HepG2 (cell line): Measurements from ENCODE around the gene CFAP97. TPM values are rescaled to one million over a fixed set of nuclear protein-coding genes. Genes with fewer than 3 reads are reported as not detected.
A peak's percentile ranks its signal among the peaks of the same experiment; 100 is the strongest.

Experiments used
- BRD4 ChIP-seq: sonication (generic); formaldehyde crosslinking; IDR thresholded peaks from 2 replicates; pipeline ENCODE4 v1.4.0; 2020; ENCODE audit warnings: missing genetic modification reagents
- CBFB ChIP-seq: sonication (generic); formaldehyde crosslinking; IDR thresholded peaks from 2 replicates; pipeline ENCODE4 v1.4.0; 2020; ENCODE audit warnings: missing genetic modification reagents
- IRX3 ChIP-seq: sonication (generic); formaldehyde crosslinking; IDR thresholded peaks from 2 replicates; pipeline ENCODE4 v1.8.1; 2023; ENCODE audit warnings: mild to moderate bottlenecking, low read depth, missing genetic modification reagents, borderline replicate concordance
- ZNF441 ChIP-seq: sonication (generic); formaldehyde crosslinking; IDR thresholded peaks from 2 replicates; pipeline ENCODE4 v1.7.0; 2021; ENCODE audit warnings: missing genetic modification reagents, borderline replicate concordance
- ZNF451 ChIP-seq: sonication (generic); formaldehyde crosslinking; IDR thresholded peaks from 2 replicates; pipeline ENCODE4 v1.5.0; 2020; ENCODE audit warnings: mild to moderate bottlenecking, missing genetic modification reagents
- polyA plus RNA-seq, 8 experiments: library from polyadenylated mRNA; depleted of rRNA in 3 of 8; stranded (reverse) in 7 of 8; unstranded in 1 of 8; fragments of >200 nt; fragmentation: Illumina TruSeq in 4 of 8; extraction: Trizol in 4 of 8; gene quantifications; 2 replicates each; pipeline versions ENCODE4 v1.2.1 to v1.2.3, GENCODE V29; 2011 to 2016; ENCODE audit warnings: low read depth in 4 of 8, missing spikeins in 1 of 8, mixed read lengths in 1 of 8; ENCODE audit not compliant: insufficient read depth in 1 of 8
- total RNA-seq, 5 experiments: library from RNA; depleted of rRNA; stranded (reverse); fragments of >200 nt; fragmentation: Illumina TruSeq; extraction: Trizol; gene quantifications; 2 replicates each; pipeline ENCODE4 v1.2.3, GENCODE V29; 2016; ENCODE audit warnings: low read depth in 1 of 5
- TF ChIP-seq, protein P1 (sequence below), 2 experiments: sonication (generic) in 1 of 2; formaldehyde crosslinking in 1 of 2; IDR thresholded peaks; 2 replicates each; pipeline versions ENCODE4 v1.6.1 to v1.9.0; 2014 to 2022; ENCODE audit warnings: antibody characterized with exemption in 1 of 2, borderline replicate concordance in 1 of 2, inconsistent platforms in 1 of 2, low read depth in 1 of 2, missing genetic modification reagents in 1 of 2
- TF ChIP-seq, protein P2 (sequence below): sonication (generic); formaldehyde crosslinking; IDR thresholded peaks from 2 replicates; pipeline ENCODE4 v1.8.0; 2022; ENCODE audit warnings: missing genetic modification reagents, mild to moderate bottlenecking, borderline replicate concordance
- TF ChIP-seq, protein P3 (sequence below): sonication (generic); formaldehyde crosslinking; IDR thresholded peaks from 2 replicates; pipeline ENCODE4 v1.4.0; 2020; ENCODE audit warnings: missing genetic modification reagents
- TF ChIP-seq, protein P4 (sequence below): sonication (generic); formaldehyde crosslinking; IDR thresholded peaks from 2 replicates; pipeline ENCODE4 v1.4.0; 2020; ENCODE audit warnings: missing genetic modification reagents
- TF ChIP-seq, protein P5 (sequence below): IDR thresholded peaks from 2 replicates; pipeline ENCODE4 v1.6.1; 2016; ENCODE audit warnings: missing compliant biosample characterization, missing genetic modification reagents, borderline replicate concordance
- TF ChIP-seq, protein P6 (sequence below): sonication (generic); formaldehyde crosslinking; IDR thresholded peaks from 2 replicates; pipeline ENCODE4 v1.8.0; 2022; ENCODE audit warnings: mild to moderate bottlenecking, missing genetic modification reagents
- TF ChIP-seq, protein P7 (sequence below): sonication (generic); formaldehyde crosslinking; IDR thresholded peaks from 2 replicates; pipeline ENCODE4 v1.4.0; 2020; ENCODE audit warnings: missing genetic modification reagents

The CFAP97 gene
- total and polyA plus RNA-seq, 2 of the 13 experiments (the other 11 are each of a cell fraction or from before 2014, with no cell fraction given) = 32.1 to 44.4 TPM

DNA sequence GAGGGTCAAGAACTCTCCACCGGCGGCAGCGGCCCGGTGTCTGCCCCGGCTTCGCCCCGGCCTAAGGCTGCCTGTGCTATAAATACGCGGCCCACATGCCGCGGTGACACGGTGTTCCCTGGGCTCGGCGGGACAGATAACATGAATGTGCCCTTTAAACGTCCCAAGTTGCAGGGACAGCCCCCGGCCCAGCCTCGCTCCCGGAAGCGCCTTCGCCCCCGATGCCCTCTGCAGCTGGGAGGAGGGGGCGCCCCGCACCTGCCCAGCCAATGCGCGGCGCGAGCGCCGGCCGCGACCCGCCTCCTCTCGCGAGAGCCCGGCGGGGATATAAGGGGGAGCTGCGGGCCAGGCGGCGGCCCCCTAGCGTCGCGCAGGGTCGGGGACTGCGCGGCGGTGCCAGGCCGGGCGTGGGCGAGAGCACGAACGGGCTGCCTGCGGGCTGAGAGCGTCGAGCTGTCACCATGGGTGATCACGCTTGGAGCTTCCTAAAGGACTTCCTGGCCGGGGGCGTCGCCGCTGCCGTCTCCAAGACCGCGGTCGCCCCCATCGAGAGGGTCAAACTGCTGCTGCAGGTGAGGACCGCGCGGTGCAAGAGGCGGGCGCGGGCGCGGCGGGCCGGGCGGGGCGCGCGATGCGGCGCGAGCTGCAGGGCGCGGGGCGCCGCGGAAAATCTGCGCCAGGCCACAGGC is 60.7 kb downstream of the CFAP97 start, which contains the start of gene SLC25A4 (continued):
- TF ChIP-seq, protein P1, sequence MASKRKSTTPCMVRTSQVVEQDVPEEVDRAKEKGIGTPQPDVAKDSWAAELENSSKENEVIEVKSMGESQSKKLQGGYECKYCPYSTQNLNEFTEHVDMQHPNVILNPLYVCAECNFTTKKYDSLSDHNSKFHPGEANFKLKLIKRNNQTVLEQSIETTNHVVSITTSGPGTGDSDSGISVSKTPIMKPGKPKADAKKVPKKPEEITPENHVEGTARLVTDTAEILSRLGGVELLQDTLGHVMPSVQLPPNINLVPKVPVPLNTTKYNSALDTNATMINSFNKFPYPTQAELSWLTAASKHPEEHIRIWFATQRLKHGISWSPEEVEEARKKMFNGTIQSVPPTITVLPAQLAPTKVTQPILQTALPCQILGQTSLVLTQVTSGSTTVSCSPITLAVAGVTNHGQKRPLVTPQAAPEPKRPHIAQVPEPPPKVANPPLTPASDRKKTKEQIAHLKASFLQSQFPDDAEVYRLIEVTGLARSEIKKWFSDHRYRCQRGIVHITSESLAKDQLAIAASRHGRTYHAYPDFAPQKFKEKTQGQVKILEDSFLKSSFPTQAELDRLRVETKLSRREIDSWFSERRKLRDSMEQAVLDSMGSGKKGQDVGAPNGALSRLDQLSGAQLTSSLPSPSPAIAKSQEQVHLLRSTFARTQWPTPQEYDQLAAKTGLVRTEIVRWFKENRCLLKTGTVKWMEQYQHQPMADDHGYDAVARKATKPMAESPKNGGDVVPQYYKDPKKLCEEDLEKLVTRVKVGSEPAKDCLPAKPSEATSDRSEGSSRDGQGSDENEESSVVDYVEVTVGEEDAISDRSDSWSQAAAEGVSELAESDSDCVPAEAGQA (IDR thresholded peaks at IDR 0.05; ENCODE audit: low read depth) = 0 out of 2 replicates have a peak, but pooled peaks have one; percentile 16
- TF ChIP-seq, protein P1 (CRISPR knock-in tag; IDR thresholded peaks at IDR 0.05; ENCODE audit: borderline replicate concordance) = peak; percentile 84
- TF ChIP-seq, protein P2, sequence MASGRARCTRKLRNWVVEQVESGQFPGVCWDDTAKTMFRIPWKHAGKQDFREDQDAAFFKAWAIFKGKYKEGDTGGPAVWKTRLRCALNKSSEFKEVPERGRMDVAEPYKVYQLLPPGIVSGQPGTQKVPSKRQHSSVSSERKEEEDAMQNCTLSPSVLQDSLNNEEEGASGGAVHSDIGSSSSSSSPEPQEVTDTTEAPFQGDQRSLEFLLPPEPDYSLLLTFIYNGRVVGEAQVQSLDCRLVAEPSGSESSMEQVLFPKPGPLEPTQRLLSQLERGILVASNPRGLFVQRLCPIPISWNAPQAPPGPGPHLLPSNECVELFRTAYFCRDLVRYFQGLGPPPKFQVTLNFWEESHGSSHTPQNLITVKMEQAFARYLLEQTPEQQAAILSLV = peak; percentile 79; the same call in 1 of the 2 replicates
- TF ChIP-seq, protein P3, sequence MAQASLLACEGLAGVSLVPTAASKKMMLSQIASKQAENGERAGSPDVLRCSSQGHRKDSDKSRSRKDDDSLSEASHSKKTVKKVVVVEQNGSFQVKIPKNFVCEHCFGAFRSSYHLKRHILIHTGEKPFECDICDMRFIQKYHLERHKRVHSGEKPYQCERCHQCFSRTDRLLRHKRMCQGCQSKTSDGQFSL (CRISPR knock-in tag) = peak; percentile 39; the same call in 1 of the 2 replicates
- TF ChIP-seq CBFB (peak; percentile 80), ZNF451 (CRISPR knock-in tag) (peak; percentile 79), ZNF441 (CRISPR knock-in tag) (peak; percentile 33; the same call in 1 of the 2 replicates), IRX3 (CRISPR knock-in tag) (peak; percentile 66; the same call in 1 of the 2 replicates), BRD4 (CRISPR knock-in tag) (peak; percentile 65)
- TF ChIP-seq, protein P4, sequence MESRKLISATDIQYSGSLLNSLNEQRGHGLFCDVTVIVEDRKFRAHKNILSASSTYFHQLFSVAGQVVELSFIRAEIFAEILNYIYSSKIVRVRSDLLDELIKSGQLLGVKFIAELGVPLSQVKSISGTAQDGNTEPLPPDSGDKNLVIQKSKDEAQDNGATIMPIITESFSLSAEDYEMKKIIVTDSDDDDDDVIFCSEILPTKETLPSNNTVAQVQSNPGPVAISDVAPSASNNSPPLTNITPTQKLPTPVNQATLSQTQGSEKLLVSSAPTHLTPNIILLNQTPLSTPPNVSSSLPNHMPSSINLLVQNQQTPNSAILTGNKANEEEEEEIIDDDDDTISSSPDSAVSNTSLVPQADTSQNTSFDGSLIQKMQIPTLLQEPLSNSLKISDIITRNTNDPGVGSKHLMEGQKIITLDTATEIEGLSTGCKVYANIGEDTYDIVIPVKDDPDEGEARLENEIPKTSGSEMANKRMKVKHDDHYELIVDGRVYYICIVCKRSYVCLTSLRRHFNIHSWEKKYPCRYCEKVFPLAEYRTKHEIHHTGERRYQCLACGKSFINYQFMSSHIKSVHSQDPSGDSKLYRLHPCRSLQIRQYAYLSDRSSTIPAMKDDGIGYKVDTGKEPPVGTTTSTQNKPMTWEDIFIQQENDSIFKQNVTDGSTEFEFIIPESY = 0 out of 2 replicates have a peak, but pooled peaks have one; percentile 43
- TF ChIP-seq, protein P5, sequence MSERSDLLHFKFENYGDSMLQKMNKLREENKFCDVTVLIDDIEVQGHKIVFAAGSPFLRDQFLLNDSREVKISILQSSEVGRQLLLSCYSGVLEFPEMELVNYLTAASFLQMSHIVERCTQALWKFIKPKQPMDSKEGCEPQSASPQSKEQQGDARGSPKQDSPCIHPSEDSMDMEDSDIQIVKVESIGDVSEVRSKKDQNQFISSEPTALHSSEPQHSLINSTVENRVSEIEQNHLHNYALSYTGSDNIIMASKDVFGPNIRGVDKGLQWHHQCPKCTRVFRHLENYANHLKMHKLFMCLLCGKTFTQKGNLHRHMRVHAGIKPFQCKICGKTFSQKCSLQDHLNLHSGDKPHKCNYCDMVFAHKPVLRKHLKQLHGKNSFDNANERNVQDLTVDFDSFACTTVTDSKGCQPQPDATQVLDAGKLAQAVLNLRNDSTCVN = peak; percentile 57; the same call in 1 of the 2 replicates
- TF ChIP-seq, protein P6, sequence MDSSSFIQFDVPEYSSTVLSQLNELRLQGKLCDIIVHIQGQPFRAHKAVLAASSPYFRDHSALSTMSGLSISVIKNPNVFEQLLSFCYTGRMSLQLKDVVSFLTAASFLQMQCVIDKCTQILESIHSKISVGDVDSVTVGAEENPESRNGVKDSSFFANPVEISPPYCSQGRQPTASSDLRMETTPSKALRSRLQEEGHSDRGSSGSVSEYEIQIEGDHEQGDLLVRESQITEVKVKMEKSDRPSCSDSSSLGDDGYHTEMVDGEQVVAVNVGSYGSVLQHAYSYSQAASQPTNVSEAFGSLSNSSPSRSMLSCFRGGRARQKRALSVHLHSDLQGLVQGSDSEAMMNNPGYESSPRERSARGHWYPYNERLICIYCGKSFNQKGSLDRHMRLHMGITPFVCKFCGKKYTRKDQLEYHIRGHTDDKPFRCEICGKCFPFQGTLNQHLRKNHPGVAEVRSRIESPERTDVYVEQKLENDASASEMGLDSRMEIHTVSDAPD (CRISPR knock-in tag) = peak; percentile 68
- TF ChIP-seq, protein P7, sequence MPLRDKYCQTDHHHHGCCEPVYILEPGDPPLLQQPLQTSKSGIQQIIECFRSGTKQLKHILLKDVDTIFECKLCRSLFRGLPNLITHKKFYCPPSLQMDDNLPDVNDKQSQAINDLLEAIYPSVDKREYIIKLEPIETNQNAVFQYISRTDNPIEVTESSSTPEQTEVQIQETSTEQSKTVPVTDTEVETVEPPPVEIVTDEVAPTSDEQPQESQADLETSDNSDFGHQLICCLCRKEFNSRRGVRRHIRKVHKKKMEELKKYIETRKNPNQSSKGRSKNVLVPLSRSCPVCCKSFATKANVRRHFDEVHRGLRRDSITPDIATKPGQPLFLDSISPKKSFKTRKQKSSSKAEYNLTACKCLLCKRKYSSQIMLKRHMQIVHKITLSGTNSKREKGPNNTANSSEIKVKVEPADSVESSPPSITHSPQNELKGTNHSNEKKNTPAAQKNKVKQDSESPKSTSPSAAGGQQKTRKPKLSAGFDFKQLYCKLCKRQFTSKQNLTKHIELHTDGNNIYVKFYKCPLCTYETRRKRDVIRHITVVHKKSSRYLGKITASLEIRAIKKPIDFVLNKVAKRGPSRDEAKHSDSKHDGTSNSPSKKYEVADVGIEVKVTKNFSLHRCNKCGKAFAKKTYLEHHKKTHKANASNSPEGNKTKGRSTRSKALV (CRISPR knock-in tag) = peak; percentile 78; the same call in 1 of the 2 replicates
